Liver (tissue), 9 donors: ENCODE results near the gene IQSEC1. TPM values are rescaled to one million over a fixed set of nuclear protein-coding genes. Genes with fewer than 3 reads are reported as not detected.

Experiments used
- DNase-seq: peaks from one replicate; pipeline ENCODE4 v3.0.0-alpha.2; 2017; ENCODE audit warnings: low spot score
- H3K27ac ChIP-seq, 2 donors: one replicate each; pipeline ENCODE4 v1.7.0; 2013; ENCODE audit warnings: inconsistent platforms in 2 of 2, low read length in 2 of 2, control low read depth in 1 of 2, low read depth in 1 of 2, mild to moderate bottlenecking in 1 of 2
- H3K27me3 ChIP-seq, 4 donors: one replicate each; pipeline versions ENCODE4 v1.6.1 to v1.7.0; 2013; ENCODE audit warnings: low read length in 3 of 4, inconsistent platforms in 1 of 4, mild to moderate bottlenecking in 1 of 4, moderate library complexity in 1 of 4; ENCODE audit not compliant: control insufficient read depth in 4 of 4, insufficient read depth in 4 of 4
- H3K36me3 ChIP-seq, 4 donors: one replicate each; pipeline versions ENCODE4 v1.6.1 to v1.7.0; 2013; ENCODE audit warnings: low read length in 3 of 4, mild to moderate bottlenecking in 3 of 4, low read depth in 1 of 4, moderate library complexity in 1 of 4; ENCODE audit not compliant: control insufficient read depth in 4 of 4, insufficient read depth in 3 of 4
- H3K4me1 ChIP-seq, 4 donors: one replicate each; pipeline versions ENCODE4 v1.6.1 to v1.7.0; 2013; ENCODE audit warnings: low read length in 3 of 4, mild to moderate bottlenecking in 3 of 4, moderate library complexity in 1 of 4; ENCODE audit not compliant: control insufficient read depth in 4 of 4, insufficient read depth in 4 of 4
- H3K4me3 ChIP-seq, 3 donors: one replicate each; pipeline versions ENCODE4 v1.6.1 to v1.7.0; 2013; ENCODE audit warnings: low read length in 3 of 3, control low read depth in 1 of 3, low read depth in 1 of 3, mild to moderate bottlenecking in 1 of 3
- H3K9ac ChIP-seq, 2 donors: one replicate each; pipeline ENCODE4 v1.7.0; 2013; ENCODE audit warnings: low read length in 2 of 2, mild to moderate bottlenecking in 2 of 2, moderate library complexity in 2 of 2, control low read depth in 1 of 2, low read depth in 1 of 2
- H3K9me3 ChIP-seq, 4 donors: one replicate each; pipeline versions ENCODE4 v1.6.1 to v1.7.0; 2013; ENCODE audit warnings: low read length in 3 of 4; ENCODE audit not compliant: control insufficient read depth in 4 of 4
- EGR1 ChIP-seq, 2 donors: IDR thresholded peaks; 2 replicates each; pipeline ENCODE4 v1.6.1; 2016 to 2018; ENCODE audit warnings: antibody characterized with exemption in 2 of 2, low read depth in 2 of 2
- FOXA1 ChIP-seq: IDR thresholded peaks from 2 replicates; pipeline ENCODE4 v1.6.1; 2016; ENCODE audit warnings: antibody characterized with exemption
- FOXA2 ChIP-seq: IDR thresholded peaks from 2 replicates; pipeline ENCODE4 v1.6.1; 2016; ENCODE audit warnings: antibody characterized with exemption
- GABPA ChIP-seq, 2 donors: IDR thresholded peaks in 1 of 2; conservative IDR thresholded peaks in 1 of 2; 2 replicates each; pipeline ENCODE4 v1.6.1; 2016; ENCODE audit warnings: antibody characterized with exemption in 2 of 2, mild to moderate bottlenecking in 1 of 2, moderate library complexity in 1 of 2
- HNF4A ChIP-seq, 2 donors: conservative IDR thresholded peaks; 2 replicates each; pipeline ENCODE4 v1.6.1; 2016; ENCODE audit warnings: antibody characterized with exemption in 2 of 2, mild to moderate bottlenecking in 2 of 2
- JUND ChIP-seq, 2 donors: IDR thresholded peaks; 2 replicates each; pipeline ENCODE4 v1.6.1; 2016; ENCODE audit warnings: antibody characterized with exemption in 2 of 2
- NR2F2 ChIP-seq: IDR thresholded peaks from 2 replicates; pipeline ENCODE4 v1.6.1; 2016; ENCODE audit warnings: antibody characterized with exemption
- RAD21 ChIP-seq, 2 donors: IDR thresholded peaks; 2 replicates each; pipeline ENCODE4 v1.6.1; 2016; ENCODE audit warnings: antibody characterized with exemption in 2 of 2, mild to moderate bottlenecking in 2 of 2
- RXRA ChIP-seq, 2 donors: IDR thresholded peaks; 2 replicates each; pipeline ENCODE4 v1.6.1; 2017 to 2018; ENCODE audit warnings: antibody characterized with exemption in 2 of 2, mild to moderate bottlenecking in 1 of 2
- SP1 ChIP-seq: IDR thresholded peaks from 2 replicates; pipeline ENCODE4 v1.6.1; 2018; ENCODE audit warnings: antibody characterized with exemption, mild to moderate bottlenecking
- TAF1 ChIP-seq: conservative IDR thresholded peaks from 2 replicates; pipeline ENCODE4 v1.6.1; 2016; ENCODE audit warnings: antibody characterized with exemption, mild to moderate bottlenecking
- YY1 ChIP-seq: IDR thresholded peaks from 2 replicates; pipeline ENCODE4 v1.6.1; 2016; ENCODE audit warnings: antibody characterized with exemption, mild to moderate bottlenecking
- WGBS: extraction: QIAGEN DNeasy Blood & Tissue Kit; methylation state at CpG from one replicate; pipeline ENCODE4 v1.1.7; 2013; 5-methylcytosine and 5-hydroxymethylcytosine counted together
- polyA plus RNA-seq, 2 donors: library from polyadenylated mRNA; stranded (reverse) in 1 of 2; unstranded in 1 of 2; fragments of 200-250 nt in 1 of 2; fragments of >200 nt in 1 of 2; fragmentation: Nextera tagmentation in 1 of 2; extraction: Ambion mirVana in 1 of 2; gene quantifications; one replicate each; pipeline versions ENCODE4 v1.2.1 to v1.2.3, GENCODE V29; 2013 to 2015
- total RNA-seq, 2 donors: library from RNA; depleted of rRNA; stranded (reverse); fragments of >200 nt; gene quantifications; one replicate each; pipeline ENCODE4 v1.2.3, GENCODE V29; 2014
- TF ChIP-seq, protein P1 (sequence below): IDR thresholded peaks from 2 replicates; pipeline ENCODE4 v1.6.1; 2016; ENCODE audit warnings: antibody characterized with exemption
- TF ChIP-seq, protein P2 (sequence below): IDR thresholded peaks from 2 replicates; pipeline ENCODE4 v1.6.1; 2016; ENCODE audit warnings: antibody characterized with exemption, mild to moderate bottlenecking
- TF ChIP-seq, protein P3 (sequence below): IDR thresholded peaks from 2 replicates; pipeline ENCODE4 v1.6.1; 2016; ENCODE audit warnings: antibody characterized with exemption
- TF ChIP-seq, protein P4 (sequence below): fragments of 150-350 bp; IDR thresholded peaks from 2 replicates; pipeline ENCODE4 v1.5.1; 2017; ENCODE audit warnings: improper control_type of control experiment, low read depth, low read length; ENCODE audit not compliant: missing input control
- TF ChIP-seq, protein P5 (sequence below): IDR thresholded peaks from 2 replicates; pipeline ENCODE4 v1.6.1; 2016; ENCODE audit warnings: antibody characterized with exemption
- donor health status: healthy.
- donor health status: healthy.
- donor health status: healthy.
- donor health status: healthy.
- donor health status: healthy.

IQSEC1 gene
- total and polyA plus RNA-seq, 4 donors: 12.7 to 56.0 (median 36.2) TPM

DNA sequence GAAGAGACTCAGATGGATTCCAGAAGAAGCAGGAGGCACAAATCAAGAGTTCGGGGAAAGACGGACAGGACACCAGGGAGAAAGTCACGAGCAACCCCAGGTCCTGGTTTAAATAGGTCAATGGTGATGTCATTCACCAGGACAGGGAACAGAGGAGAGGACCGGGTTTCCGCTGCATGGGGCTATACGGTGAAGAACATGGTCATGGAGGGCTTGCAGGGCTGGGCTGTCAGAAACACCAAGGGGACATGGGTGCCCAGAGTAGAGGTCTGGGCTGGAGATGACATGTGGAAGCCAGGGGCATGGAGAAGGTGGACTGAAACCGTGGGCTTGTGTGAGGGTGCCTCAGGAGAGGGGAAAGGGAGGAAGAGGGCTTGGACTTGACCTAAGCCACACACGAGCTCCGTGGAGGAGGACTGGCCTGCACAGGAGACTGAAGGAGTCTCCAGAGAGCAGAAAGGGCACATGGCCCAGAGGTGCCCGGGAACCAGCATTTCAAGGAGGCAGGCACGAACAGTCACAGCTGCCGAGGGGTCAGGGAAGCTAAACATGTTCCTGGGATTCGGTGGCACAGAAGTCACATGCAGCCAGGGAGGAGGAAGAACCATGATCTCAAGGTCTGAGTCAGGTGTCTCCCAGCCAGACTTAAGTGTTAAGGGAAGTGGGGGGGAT lies 177.7 kb downstream of the IQSEC1 start:
- no peak for DNase-seq
- 42% methylated on average over 13 of the region's 13 CpGs for WGBS
- TF ChIP-seq YY1 (no peak), JUND (IDR thresholded peaks at IDR 0.05) (peak in 1 of 2 donors; percentile 12), FOXA1 (no peak), GABPA (IDR thresholded peaks at IDR 0.05 in 1 of 2, conservative IDR thresholded peaks at IDR 0.05 in 1 of 2) (no peak), RXRA (IDR thresholded peaks at IDR 0.05) (no peak)
- TF ChIP-seq, protein P1, sequence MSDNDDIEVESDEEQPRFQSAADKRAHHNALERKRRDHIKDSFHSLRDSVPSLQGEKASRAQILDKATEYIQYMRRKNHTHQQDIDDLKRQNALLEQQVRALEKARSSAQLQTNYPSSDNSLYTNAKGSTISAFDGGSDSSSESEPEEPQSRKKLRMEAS: no peak
- TF ChIP-seq, protein P2, sequence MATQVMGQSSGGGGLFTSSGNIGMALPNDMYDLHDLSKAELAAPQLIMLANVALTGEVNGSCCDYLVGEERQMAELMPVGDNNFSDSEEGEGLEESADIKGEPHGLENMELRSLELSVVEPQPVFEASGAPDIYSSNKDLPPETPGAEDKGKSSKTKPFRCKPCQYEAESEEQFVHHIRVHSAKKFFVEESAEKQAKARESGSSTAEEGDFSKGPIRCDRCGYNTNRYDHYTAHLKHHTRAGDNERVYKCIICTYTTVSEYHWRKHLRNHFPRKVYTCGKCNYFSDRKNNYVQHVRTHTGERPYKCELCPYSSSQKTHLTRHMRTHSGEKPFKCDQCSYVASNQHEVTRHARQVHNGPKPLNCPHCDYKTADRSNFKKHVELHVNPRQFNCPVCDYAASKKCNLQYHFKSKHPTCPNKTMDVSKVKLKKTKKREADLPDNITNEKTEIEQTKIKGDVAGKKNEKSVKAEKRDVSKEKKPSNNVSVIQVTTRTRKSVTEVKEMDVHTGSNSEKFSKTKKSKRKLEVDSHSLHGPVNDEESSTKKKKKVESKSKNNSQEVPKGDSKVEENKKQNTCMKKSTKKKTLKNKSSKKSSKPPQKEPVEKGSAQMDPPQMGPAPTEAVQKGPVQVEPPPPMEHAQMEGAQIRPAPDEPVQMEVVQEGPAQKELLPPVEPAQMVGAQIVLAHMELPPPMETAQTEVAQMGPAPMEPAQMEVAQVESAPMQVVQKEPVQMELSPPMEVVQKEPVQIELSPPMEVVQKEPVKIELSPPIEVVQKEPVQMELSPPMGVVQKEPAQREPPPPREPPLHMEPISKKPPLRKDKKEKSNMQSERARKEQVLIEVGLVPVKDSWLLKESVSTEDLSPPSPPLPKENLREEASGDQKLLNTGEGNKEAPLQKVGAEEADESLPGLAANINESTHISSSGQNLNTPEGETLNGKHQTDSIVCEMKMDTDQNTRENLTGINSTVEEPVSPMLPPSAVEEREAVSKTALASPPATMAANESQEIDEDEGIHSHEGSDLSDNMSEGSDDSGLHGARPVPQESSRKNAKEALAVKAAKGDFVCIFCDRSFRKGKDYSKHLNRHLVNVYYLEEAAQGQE: no peak

DNA sequence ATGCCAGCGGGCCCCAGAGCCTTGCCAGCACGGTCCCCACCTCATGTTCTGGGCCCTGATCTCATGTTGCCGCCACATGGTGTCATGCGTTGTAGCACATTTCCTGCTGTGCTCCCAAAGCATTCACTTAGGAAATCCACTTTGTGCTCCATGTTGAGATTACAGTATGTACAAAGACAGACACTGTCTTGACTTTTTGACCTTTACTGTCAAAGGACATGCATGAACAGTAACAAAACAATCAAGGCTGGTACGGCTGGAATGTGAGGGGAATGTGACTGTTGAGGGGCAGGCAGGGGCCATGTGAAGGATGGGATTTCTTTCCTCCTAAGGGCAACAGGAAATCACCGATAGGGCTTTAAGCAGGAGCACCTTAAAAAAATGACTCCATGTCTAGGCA lies 178.6 kb downstream of the IQSEC1 start:
- 67% methylated on average over 6 of the region's 6 CpGs for WGBS
- peaks cover 0 to 19% (median 14%) of the 10 kb centered on the region in 4 donors for H3K36me3 ChIP-seq

More for the DNA sequence above, 177.7 kb downstream of the IQSEC1 start:
- Histone ChIP-seq H3K9me3 (no peaks in the 10 kb centered on the region), H3K4me3 (no peak overlapping the region), H3K9ac (no peak overlapping the region), H3K27ac (no peak overlapping the region), H3K4me1 (peaks cover 2 to 16% (median 9%) of the 10 kb centered on the region in 4 donors), H3K36me3 (peaks cover 0 to 27% (median 21%) of the 10 kb centered on the region in 4 donors), H3K27me3 (no peaks in the 10 kb centered on the region)

More for the DNA sequence above, 178.6 kb downstream of the IQSEC1 start:
- no peak overlapping the region for H3K27ac ChIP-seq
- H3K4me1 ChIP-seq: peaks cover 2 to 16% (median 9%) of the 10 kb centered on the region in 4 donors
- H3K9me3 ChIP-seq: no peaks in the 10 kb centered on the region
- DNase-seq: no peak
- H3K9ac ChIP-seq: no peak overlapping the region
- no peak overlapping the region for H3K4me3 ChIP-seq
- no peak for TF ChIP-seq TAF1
- TF ChIP-seq NR2F2: no peak
- no peak for TF ChIP-seq RAD21 (IDR thresholded peaks at IDR 0.05)
- TF ChIP-seq, protein P3, sequence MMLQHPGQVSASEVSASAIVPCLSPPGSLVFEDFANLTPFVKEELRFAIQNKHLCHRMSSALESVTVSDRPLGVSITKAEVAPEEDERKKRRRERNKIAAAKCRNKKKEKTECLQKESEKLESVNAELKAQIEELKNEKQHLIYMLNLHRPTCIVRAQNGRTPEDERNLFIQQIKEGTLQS: no peak
- no peak for TF ChIP-seq FOXA2
- TF ChIP-seq SP1: no peak
- TF ChIP-seq JUND (IDR thresholded peaks at IDR 0.05): no peak
- TF ChIP-seq, protein P4, sequence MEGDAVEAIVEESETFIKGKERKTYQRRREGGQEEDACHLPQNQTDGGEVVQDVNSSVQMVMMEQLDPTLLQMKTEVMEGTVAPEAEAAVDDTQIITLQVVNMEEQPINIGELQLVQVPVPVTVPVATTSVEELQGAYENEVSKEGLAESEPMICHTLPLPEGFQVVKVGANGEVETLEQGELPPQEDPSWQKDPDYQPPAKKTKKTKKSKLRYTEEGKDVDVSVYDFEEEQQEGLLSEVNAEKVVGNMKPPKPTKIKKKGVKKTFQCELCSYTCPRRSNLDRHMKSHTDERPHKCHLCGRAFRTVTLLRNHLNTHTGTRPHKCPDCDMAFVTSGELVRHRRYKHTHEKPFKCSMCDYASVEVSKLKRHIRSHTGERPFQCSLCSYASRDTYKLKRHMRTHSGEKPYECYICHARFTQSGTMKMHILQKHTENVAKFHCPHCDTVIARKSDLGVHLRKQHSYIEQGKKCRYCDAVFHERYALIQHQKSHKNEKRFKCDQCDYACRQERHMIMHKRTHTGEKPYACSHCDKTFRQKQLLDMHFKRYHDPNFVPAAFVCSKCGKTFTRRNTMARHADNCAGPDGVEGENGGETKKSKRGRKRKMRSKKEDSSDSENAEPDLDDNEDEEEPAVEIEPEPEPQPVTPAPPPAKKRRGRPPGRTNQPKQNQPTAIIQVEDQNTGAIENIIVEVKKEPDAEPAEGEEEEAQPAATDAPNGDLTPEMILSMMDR: no peak
- no peak for TF ChIP-seq FOXA1
- no peak for TF ChIP-seq RXRA (IDR thresholded peaks at IDR 0.05)
- TF ChIP-seq, protein P5, sequence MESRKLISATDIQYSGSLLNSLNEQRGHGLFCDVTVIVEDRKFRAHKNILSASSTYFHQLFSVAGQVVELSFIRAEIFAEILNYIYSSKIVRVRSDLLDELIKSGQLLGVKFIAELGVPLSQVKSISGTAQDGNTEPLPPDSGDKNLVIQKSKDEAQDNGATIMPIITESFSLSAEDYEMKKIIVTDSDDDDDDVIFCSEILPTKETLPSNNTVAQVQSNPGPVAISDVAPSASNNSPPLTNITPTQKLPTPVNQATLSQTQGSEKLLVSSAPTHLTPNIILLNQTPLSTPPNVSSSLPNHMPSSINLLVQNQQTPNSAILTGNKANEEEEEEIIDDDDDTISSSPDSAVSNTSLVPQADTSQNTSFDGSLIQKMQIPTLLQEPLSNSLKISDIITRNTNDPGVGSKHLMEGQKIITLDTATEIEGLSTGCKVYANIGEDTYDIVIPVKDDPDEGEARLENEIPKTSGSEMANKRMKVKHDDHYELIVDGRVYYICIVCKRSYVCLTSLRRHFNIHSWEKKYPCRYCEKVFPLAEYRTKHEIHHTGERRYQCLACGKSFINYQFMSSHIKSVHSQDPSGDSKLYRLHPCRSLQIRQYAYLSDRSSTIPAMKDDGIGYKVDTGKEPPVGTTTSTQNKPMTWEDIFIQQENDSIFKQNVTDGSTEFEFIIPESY: no peak
- TF ChIP-seq, protein P1: no peak
- TF ChIP-seq EGR1 (IDR thresholded peaks at IDR 0.05; ENCODE audit: low read depth in 2 of 2): no peak
- TF ChIP-seq GABPA (IDR thresholded peaks at IDR 0.05 in 1 of 2, conservative IDR thresholded peaks at IDR 0.05 in 1 of 2): no peak
- no peak for TF ChIP-seq YY1
- TF ChIP-seq, protein P2: no peak
- TF ChIP-seq HNF4A (conservative IDR thresholded peaks at IDR 0.05): no peak
- no peaks in the 10 kb centered on the region for H3K27me3 ChIP-seq
